HepG2 (cell line): Measurements from ENCODE around the gene SPAG4. TPM values are rescaled to one million over a fixed set of nuclear protein-coding genes. Genes with fewer than 3 reads are reported as not detected.

Source experiments
- CHD4 ChIP-seq: fragments of 200-600 bp; sonication (generic); IDR thresholded peaks from 2 replicates; pipeline ENCODE4 v1.7.0; 2017; ENCODE audit warnings: mild to moderate bottlenecking, low read length, borderline replicate concordance
- EED ChIP-seq: sonication (generic); formaldehyde crosslinking; IDR thresholded peaks from 2 replicates; pipeline ENCODE4 v1.5.0; 2020; ENCODE audit warnings: mild to moderate bottlenecking, missing genetic modification reagents
- FOXJ3 ChIP-seq: sonication (generic); formaldehyde crosslinking; IDR thresholded peaks from 2 replicates; pipeline ENCODE4 v1.4.0; 2020; ENCODE audit warnings: missing genetic modification reagents, mild to moderate bottlenecking, borderline replicate concordance
- GLMP ChIP-seq: sonication (generic); formaldehyde crosslinking; IDR thresholded peaks from 2 replicates; pipeline ENCODE4 v1.9.0; 2021; ENCODE audit warnings: missing genetic modification reagents, mild to moderate bottlenecking, borderline replicate concordance
- HIC2 ChIP-seq: sonication (generic); formaldehyde crosslinking; IDR thresholded peaks from 2 replicates; pipeline ENCODE4 v1.9.0; 2022; ENCODE audit warnings: low read depth, missing genetic modification reagents
- JUND ChIP-seq: sonication (generic); formaldehyde crosslinking; IDR thresholded peaks from 2 replicates; pipeline ENCODE4 v1.8.0; 2022; ENCODE audit warnings: mild to moderate bottlenecking, missing genetic modification reagents
- KDM5A ChIP-seq: fragments of 200-600 bp; sonication (generic); IDR thresholded peaks from 2 replicates; pipeline ENCODE4 v1.7.0; 2018; ENCODE audit warnings: antibody characterized with exemption, mild to moderate bottlenecking, low read length, borderline replicate concordance
- MTA3 ChIP-seq: sonication (generic); formaldehyde crosslinking; IDR thresholded peaks from 2 replicates; pipeline ENCODE4 v1.4.0; 2020; ENCODE audit warnings: missing genetic modification reagents
- NR1H2 ChIP-seq: sonication (generic); formaldehyde crosslinking; IDR thresholded peaks from 2 replicates; pipeline ENCODE4 v1.8.1; 2022; ENCODE audit warnings: low read depth, missing genetic modification reagents, borderline replicate concordance
- PAX8 ChIP-seq: sonication (generic); formaldehyde crosslinking; IDR thresholded peaks from 2 replicates; pipeline ENCODE4 v1.8.0; 2022; ENCODE audit warnings: mild to moderate bottlenecking, missing genetic modification reagents, borderline replicate concordance
- PITX1 ChIP-seq: sonication (generic); formaldehyde crosslinking; IDR thresholded peaks from 2 replicates; pipeline ENCODE4 v1.5.1; 2020; ENCODE audit warnings: mild to moderate bottlenecking, missing genetic modification reagents
- PREB ChIP-seq: sonication (generic); formaldehyde crosslinking; IDR thresholded peaks from 2 replicates; pipeline ENCODE4 v1.4.0; 2020; ENCODE audit warnings: missing genetic modification reagents
- STAG1 ChIP-seq: sonication (generic); formaldehyde crosslinking; IDR thresholded peaks from 2 replicates; pipeline ENCODE4 v1.4.0; 2020; ENCODE audit warnings: missing genetic modification reagents
- TARDBP ChIP-seq: sonication (generic); formaldehyde crosslinking; IDR thresholded peaks from 2 replicates; pipeline ENCODE4 v1.8.0; 2022; ENCODE audit warnings: mild to moderate bottlenecking, missing genetic modification reagents
- TBX2 ChIP-seq: sonication (generic); formaldehyde crosslinking; IDR thresholded peaks from 2 replicates; pipeline ENCODE4 v1.5.0; 2020; ENCODE audit warnings: missing genetic modification reagents, mild to moderate bottlenecking, borderline replicate concordance
- ZNF256 ChIP-seq: sonication (generic); formaldehyde crosslinking; conservative IDR thresholded peaks from 2 replicates; pipeline ENCODE4 v1.4.0; 2020; ENCODE audit warnings: missing genetic modification reagents
- ZNF441 ChIP-seq: sonication (generic); formaldehyde crosslinking; IDR thresholded peaks from 2 replicates; pipeline ENCODE4 v1.7.0; 2021; ENCODE audit warnings: missing genetic modification reagents, borderline replicate concordance
- polyA plus RNA-seq, 8 experiments: library from polyadenylated mRNA; depleted of rRNA in 3 of 8; stranded (reverse) in 7 of 8; unstranded in 1 of 8; fragments of >200 nt; fragmentation: Illumina TruSeq in 4 of 8; extraction: Trizol in 4 of 8; gene quantifications; 2 replicates each; pipeline versions ENCODE4 v1.2.1 to v1.2.3, GENCODE V29; 2011 to 2016; ENCODE audit warnings: low read depth in 4 of 8, missing spikeins in 1 of 8, mixed read lengths in 1 of 8; ENCODE audit not compliant: insufficient read depth in 1 of 8
- total RNA-seq, 5 experiments: library from RNA; depleted of rRNA; stranded (reverse); fragments of >200 nt; fragmentation: Illumina TruSeq; extraction: Trizol; gene quantifications; 2 replicates each; pipeline ENCODE4 v1.2.3, GENCODE V29; 2016; ENCODE audit warnings: low read depth in 1 of 5
- TF ChIP-seq, protein P1 (sequence below): IDR thresholded peaks from 2 replicates; pipeline ENCODE4 v1.6.1; 2016; ENCODE audit warnings: missing biosample characterization, missing genetic modification reagents, low read depth
- TF ChIP-seq, protein P2 (sequence below): IDR thresholded peaks from 2 replicates; pipeline ENCODE4 v1.6.1; 2016; ENCODE audit warnings: low read depth
- TF ChIP-seq, protein P3 (sequence below): sonication (generic); formaldehyde crosslinking; IDR thresholded peaks from 2 replicates; pipeline ENCODE4 v1.5.1; 2020; ENCODE audit warnings: mild to moderate bottlenecking, missing genetic modification reagents, borderline replicate concordance

The SPAG4 gene
- total and polyA plus RNA-seq, 2 of the 13 experiments (the other 11 are each of a cell fraction or from before 2014, with no cell fraction given), result 5.8 to 137 TPM

GRCh38 chr20:35615667-35616464, at the start of gene SPAG4 (continued):
- 0 out of 2 replicates have a peak, but pooled peaks have one; percentile 45 for TF ChIP-seq PREB (CRISPR knock-in tag)
- peak; percentile 93; the same call in 1 of the 2 replicates for TF ChIP-seq NR1H2 (CRISPR knock-in tag)
- TF ChIP-seq GLMP (CRISPR knock-in tag), result no peak
- TF ChIP-seq KDM5A, result no peak; the same call in 1 of the 2 replicates
- TF ChIP-seq MTA3, result no peak
- TF ChIP-seq ZNF441, result peak; percentile 97
- TF ChIP-seq EED (CRISPR knock-in tag), result 0 out of 2 replicates have a peak, but pooled peaks have one; percentile 61
- TF ChIP-seq FOXJ3 (CRISPR knock-in tag), result peak; percentile 78
- peak; percentile 32; the same call in 1 of the 2 replicates for TF ChIP-seq PAX8 (CRISPR knock-in tag)
- TF ChIP-seq, protein P1, sequence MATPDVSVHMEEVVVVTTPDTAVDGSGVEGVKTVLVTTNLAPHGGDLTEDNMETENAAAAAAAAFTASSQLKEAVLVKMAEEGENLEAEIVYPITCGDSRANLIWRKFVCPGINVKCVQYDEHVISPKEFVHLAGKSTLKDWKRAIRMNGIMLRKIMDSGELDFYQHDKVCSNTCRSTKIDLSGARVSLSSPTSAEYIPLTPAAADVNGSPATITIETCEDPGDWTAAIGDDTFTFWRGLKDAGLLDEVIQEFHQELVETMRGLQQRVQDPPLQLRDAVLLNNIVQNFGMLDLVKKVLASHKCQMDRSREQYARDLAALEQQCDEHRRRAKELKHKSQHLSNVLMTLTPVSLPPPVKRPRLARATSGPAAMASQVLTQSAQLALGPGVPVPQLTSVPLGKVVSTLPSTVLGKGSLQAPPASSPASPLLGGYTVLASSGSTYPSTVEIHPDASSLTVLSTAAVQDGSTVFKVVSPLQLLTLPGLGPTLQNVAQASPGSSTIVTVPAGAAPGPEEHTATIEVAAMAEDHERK (CRISPR knock-in tag), result no peak; the same call in 1 of the 2 replicates
- TF ChIP-seq ZNF256 (CRISPR knock-in tag), result peak; percentile 99
- no peak for TF ChIP-seq JUND
- TF ChIP-seq STAG1, result peak; percentile 32
- TF ChIP-seq TARDBP (CRISPR knock-in tag), result peak; percentile 13; the same call in 1 of the 2 replicates
- no peak for TF ChIP-seq CHD4
- TF ChIP-seq TBX2, result peak; percentile 91
- TF ChIP-seq, protein P2, sequence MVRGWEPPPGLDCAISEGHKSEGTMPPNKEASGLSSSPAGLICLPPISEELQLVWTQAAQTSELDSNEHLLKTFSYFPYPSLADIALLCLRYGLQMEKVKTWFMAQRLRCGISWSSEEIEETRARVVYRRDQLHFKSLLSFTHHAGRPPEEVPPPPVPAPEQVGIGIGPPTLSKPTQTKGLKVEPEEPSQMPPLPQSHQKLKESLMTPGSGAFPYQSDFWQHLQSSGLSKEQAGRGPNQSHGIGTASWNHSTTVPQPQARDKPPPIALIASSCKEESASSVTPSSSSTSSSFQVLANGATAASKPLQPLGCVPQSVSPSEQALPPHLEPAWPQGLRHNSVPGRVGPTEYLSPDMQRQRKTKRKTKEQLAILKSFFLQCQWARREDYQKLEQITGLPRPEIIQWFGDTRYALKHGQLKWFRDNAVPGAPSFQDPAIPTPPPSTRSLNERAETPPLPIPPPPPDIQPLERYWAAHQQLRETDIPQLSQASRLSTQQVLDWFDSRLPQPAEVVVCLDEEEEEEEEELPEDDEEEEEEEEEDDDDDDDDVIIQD (CRISPR knock-in tag), result no peak; the same call in 1 of the 2 replicates
- TF ChIP-seq, protein P3, sequence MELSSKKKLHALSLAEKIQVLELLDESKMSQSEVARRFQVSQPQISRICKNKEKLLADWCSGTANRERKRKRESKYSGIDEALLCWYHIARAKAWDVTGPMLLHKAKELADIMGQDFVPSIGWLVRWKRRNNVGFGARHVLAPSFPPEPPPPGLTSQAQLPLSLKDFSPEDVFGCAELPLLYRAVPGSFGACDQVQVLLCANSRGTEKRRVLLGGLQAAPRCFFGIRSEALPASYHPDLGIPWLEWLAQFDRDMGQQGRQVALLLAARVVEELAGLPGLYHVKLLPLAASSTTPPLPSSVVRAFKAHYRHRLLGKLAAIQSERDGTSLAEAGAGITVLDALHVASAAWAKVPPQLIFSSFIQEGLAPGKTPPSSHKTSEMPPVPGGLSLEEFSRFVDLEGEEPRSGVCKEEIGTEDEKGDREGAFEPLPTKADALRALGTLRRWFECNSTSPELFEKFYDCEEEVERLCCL, result peak; percentile 93; the same call in 1 of the 2 replicates
- peak; percentile 89 for TF ChIP-seq PITX1
- TF ChIP-seq HIC2 (CRISPR knock-in tag), result peak; percentile 83
